Urothelium cell line (cell line): ENCODE data around the gene EPS8L3.
"Not testable (repeated sequence)": the region's sequence is repeated elsewhere in the genome, so short reads cannot be mapped to it uniquely, and the experiment has no call there.

Source experiments
- DNase-seq: peaks from one replicate; pipeline ENCODE4 v3.0.0; 2011; ENCODE audit warnings: low spot score, mixed read lengths
- FAIRE-seq: peaks from 2 replicates; lab custom pipeline; 2011; peaks lifted over from hg19 to GRCh38; lab: Jason Lieb, UNC

The EPS8L3 gene

GRCh38 chr1:109749221-109749620 is 14.5 kb downstream of the EPS8L3 start:
- FAIRE-seq = no peak

GRCh38 chr1:109748311-109748710 is 15.4 kb downstream of the EPS8L3 start:
- not testable (repeated sequence) for DNase-seq, FAIRE-seq

More at GRCh38 chr1:109749221-109749620, 14.5 kb downstream of the EPS8L3 start:
- no peak for DNase-seq

- FAIRE-seq (no peak), DNase-seq (no peak)
Observed at GRCh38 chr1:109740615-109741373, 22.9 kb downstream of the EPS8L3 start, which contains the start of gene GSTM3. GSTM3 (minus strand) TSS chr1:109741038; CDS start chr1:109740287, 751 bp downstream.

- peak; percentile 92 for DNase-seq
Observed at GRCh38 chr1:109739738-109740614, 23.7 kb downstream of the EPS8L3 start.

GRCh38 chr1:109733236-109733870 is 30.4 kb downstream of the EPS8L3 start:
- no peak for DNase-seq
- FAIRE-seq = no peak

More at GRCh38 chr1:109739738-109740614, 23.7 kb downstream of the EPS8L3 start:
- FAIRE-seq = peak; percentile 77

GRCh38 chr1:109732390-109732881 is 31.3 kb downstream of the EPS8L3 start:
- FAIRE-seq = no peak
- DNase-seq = no peak

GRCh38 chr1:109730666-109731065 is 33.1 kb downstream of the EPS8L3 start:
- FAIRE-seq (no peak), DNase-seq (no peak)

- DNase-seq (no peak), FAIRE-seq (no peak)
Observed at GRCh38 chr1:109728870-109729269, 34.9 kb downstream of the EPS8L3 start.

GRCh38 chr1:109726728-109727373 is 36.9 kb downstream of the EPS8L3 start:
- DNase-seq (no peak), FAIRE-seq (no peak)

GRCh38 chr1:109726007-109726406 is 37.7 kb downstream of the EPS8L3 start:
- DNase-seq = no peak
- no peak for FAIRE-seq

GRCh38 chr1:109725510-109725909 is 38.2 kb downstream of the EPS8L3 start:
- DNase-seq (no peak), FAIRE-seq (no peak)

GRCh38 chr1:109724933-109725332 is 38.8 kb downstream of the EPS8L3 start:
- DNase-seq (no peak), FAIRE-seq (no peak)

GRCh38 chr1:109722908-109723691 is 40.6 kb downstream of the EPS8L3 start:
- FAIRE-seq = no peak
- no peak for DNase-seq

GRCh38 chr1:109721971-109722370 is 41.8 kb downstream of the EPS8L3 start:
- FAIRE-seq (no peak), DNase-seq (no peak)

- FAIRE-seq = no peak
Observed at GRCh38 chr1:109721042-109721441, 42.7 kb downstream of the EPS8L3 start.

GRCh38 chr1:109719337-109719837 is 44.3 kb downstream of the EPS8L3 start:
- no peak for FAIRE-seq

More at GRCh38 chr1:109721042-109721441, 42.7 kb downstream of the EPS8L3 start:
- DNase-seq = no peak

GRCh38 chr1:109718495-109718894 is 45.2 kb downstream of the EPS8L3 start:
- DNase-seq = peak; percentile 37
- FAIRE-seq = no peak

More at GRCh38 chr1:109719337-109719837, 44.3 kb downstream of the EPS8L3 start:
- no peak for DNase-seq

GRCh38 chr1:109717729-109718128 is 46.0 kb downstream of the EPS8L3 start:
- no peak for FAIRE-seq
- no peak for DNase-seq

GRCh38 chr1:109716570-109717090 is 47.1 kb downstream of the EPS8L3 start:
- DNase-seq (no peak), FAIRE-seq (no peak)
